K562 (cell line): Measurements from ENCODE around the gene CPOX. TPM values are rescaled to one million over a fixed set of nuclear protein-coding genes. Genes with fewer than 3 reads are reported as not detected.

Source experiments
- ATAC-seq: fragments of 200-7000 bp; cut with Tn5 transposase; 3 replicates; pipeline ENCODE4 v1.9.1; 2020; ENCODE audit warnings: moderate library complexity
- BruUV-seq: library from RNA; stranded (reverse); fragments of 400-500 nt; replicated peaks from 2 replicates; lab custom pipeline; 2021; lab: Mats Ljungman, UMichigan
- CTCF ChIA-PET: fragments of 300-600 bp; formaldehyde crosslinking; extraction: SDS; loops from one replicate; lab custom pipeline; 2021; ENCODE audit warnings: low intra/inter-chr PET ratio; lab: Yijun Ruan, JAX
- POLR2A ChIA-PET: fragments of 300-600, 350-650 bp; sonication (Branson Sonifier 250); formaldehyde crosslinking; extraction: SDS; loops from one replicate; lab custom pipeline; 2021; ENCODE audit warnings: antibody characterized with exemption, inconsistent platforms; lab: Yijun Ruan, JAX
- DNase-seq, 4 experiments: peaks; one replicate each; pipeline versions ENCODE4 v3.0.0 to v3.0.0-alpha.2; 2011 to 2018; ENCODE audit warnings: low spot score in 3 of 4, mixed read lengths in 3 of 4; ENCODE audit errors: extremely low read depth in 1 of 4
- FAIRE-seq: peaks from 2 replicates; lab custom pipeline; 2011; peaks lifted over from hg19 to GRCh38; lab: Jason Lieb, UNC
- H2AFZ ChIP-seq: 2 replicates; pipeline ENCODE4 v1.6.0; 2011; ENCODE audit warnings: low read depth, low read length, control low read depth, inconsistent platforms
- H3K27ac ChIP-seq: fragments of 200-600 bp; 3 replicates; pipeline ENCODE4 v1.8.0; 2011; ENCODE audit warnings: low read depth, mild to moderate bottlenecking, control low read depth, inconsistent platforms, low read length, moderate library complexity, mixed read lengths; ENCODE audit errors: extremely low read depth
- H3K27me3 ChIP-seq, 2 experiments: fragments of 300-600 bp in 1 of 2; 2 replicates in 1 of 2; 3 replicates in 1 of 2; pipeline versions ENCODE4 v1.6.0 to v1.8.0; 2011; ENCODE audit warnings: inconsistent platforms in 2 of 2, low read length in 2 of 2, mild to moderate bottlenecking in 1 of 2, mixed read lengths in 1 of 2, moderate library complexity in 1 of 2; ENCODE audit not compliant: control insufficient read depth in 2 of 2, insufficient read depth in 2 of 2
- H3K36me3 ChIP-seq: fragments of 300-600 bp; 3 replicates; pipeline ENCODE4 v1.8.0; 2011; ENCODE audit warnings: mild to moderate bottlenecking, low read length, inconsistent platforms; ENCODE audit not compliant: control insufficient read depth, insufficient read depth
- H3K4me1 ChIP-seq, 2 experiments: fragments of 200-600 bp in 1 of 2; replicated peaks in 1 of 2; 2 replicates in 1 of 2; 3 replicates in 1 of 2; pipeline versions ENCODE4 v1.5.1 to v1.8.0; 2011; ENCODE audit warnings: inconsistent platforms in 2 of 2, low read length in 2 of 2, mild to moderate bottlenecking in 1 of 2, mixed read lengths in 1 of 2, moderate library complexity in 1 of 2; ENCODE audit not compliant: control insufficient read depth in 2 of 2, insufficient read depth in 2 of 2
- H3K4me2 ChIP-seq: 2 replicates; pipeline ENCODE4 v1.6.1; 2011; ENCODE audit warnings: low read length, control low read depth, inconsistent platforms, mixed read lengths; ENCODE audit not compliant: insufficient read depth
- H3K4me3 ChIP-seq: fragments of 200-600 bp; sonication (generic), shearing (Covaris generic); 2 replicates; pipeline ENCODE4 v1.5.1; 2016; ENCODE audit warnings: control low read depth, inconsistent platforms
- H3K79me2 ChIP-seq: fragments of 200-600 bp; 3 replicates; pipeline ENCODE4 v1.8.0; 2011; ENCODE audit warnings: low read length, inconsistent platforms; ENCODE audit not compliant: control insufficient read depth, insufficient read depth
- H3K9ac ChIP-seq, 2 experiments: 2 replicates each; pipeline versions ENCODE4 v1.6.0 to v1.6.1; 2011; ENCODE audit warnings: low read depth in 2 of 2, low read length in 2 of 2, control low read depth in 1 of 2, inconsistent platforms in 1 of 2, mild to moderate bottlenecking in 1 of 2, mixed read lengths in 1 of 2; ENCODE audit not compliant: insufficient read depth in 1 of 2
- H3K9me1 ChIP-seq: one replicate; pipeline ENCODE4 v1.6.0; 2011; ENCODE audit warnings: inconsistent platforms, mild to moderate bottlenecking, low read length, moderate library complexity; ENCODE audit not compliant: control insufficient read depth, insufficient read depth
- H3K9me3 ChIP-seq: replicated peaks from 2 replicates; pipeline ENCODE4 v1.5.1; 2011; ENCODE audit warnings: low read depth, low read length, inconsistent platforms; ENCODE audit not compliant: control insufficient read depth, insufficient read depth
- H4K20me1 ChIP-seq: replicated peaks from 2 replicates; pipeline ENCODE4 v1.6.1; 2011; ENCODE audit warnings: low read length, inconsistent platforms, mixed read lengths; ENCODE audit not compliant: control insufficient read depth, insufficient read depth
- EP300 ChIP-seq: IDR thresholded peaks from 2 replicates; pipeline ENCODE4 v1.6.1; 2012; ENCODE audit warnings: low read length, improper control_type of control experiment
- PHTF2 ChIP-seq: fragments of 250-450 bp; sonication (Bioruptor Pico); IDR thresholded peaks from 2 replicates; pipeline ENCODE4 v1.5.0; 2021; ENCODE audit warnings: mild to moderate bottlenecking
- POLR3A ChIP-seq: IDR thresholded peaks from 2 replicates; pipeline ENCODE4 v1.6.1; 2011; ENCODE audit warnings: borderline replicate concordance, mild to moderate bottlenecking, moderate library complexity; ENCODE audit not compliant: insufficient read length, insufficient read depth; ENCODE audit errors: extremely low read depth
- YY1 ChIP-seq, 3 experiments: IDR thresholded peaks; 2 replicates each; pipeline ENCODE4 v1.6.1; 2011; ENCODE audit warnings: low read length in 2 of 3, mild to moderate bottlenecking in 2 of 3, moderate library complexity in 2 of 3, borderline replicate concordance in 1 of 3, control low read depth in 1 of 3, low read depth in 1 of 3; ENCODE audit not compliant: insufficient read depth in 3 of 3, insufficient replicate concordance in 2 of 3, control insufficient read depth in 1 of 3, insufficient read length in 1 of 3; ENCODE audit errors: extremely low read depth in 1 of 3
- ZNF311 ChIP-seq: fragments of 250-450 bp; sonication (Bioruptor Pico); IDR thresholded peaks from 2 replicates; pipeline ENCODE4 v1.4.0; 2020; ENCODE audit warnings: mild to moderate bottlenecking, moderate library complexity
- ZNF644 ChIP-seq: fragments of 200-800 bp; sonication (Bioruptor generic); IDR thresholded peaks from 2 replicates; pipeline ENCODE4 v1.6.1; 2016; ENCODE audit warnings: low read depth, missing genetic modification characterization, missing compliant biosample characterization
- WGBS: fragments of 100-300 bp; shearing (Covaris generic); methylation state at CpG from one replicate; pipeline ENCODE4 v1.1.6; 2016; ENCODE audit warnings: low coverage, mixed read lengths; ENCODE audit not compliant: insufficient coverage; ENCODE audit errors: missing lambda C conversion rate; 5-methylcytosine and 5-hydroxymethylcytosine counted together
- in situ Hi-C: fragments of 300-500 bp; cut with MboI; formaldehyde crosslinking; loops from 4 replicates; pipeline ENCODE4 v1.15.0; 2018; ENCODE audit warnings: inconsistent platforms, mixed read lengths
- intact Hi-C: fragments of 100-400 bp; cut with micrococcal nuclease; formaldehyde crosslinking; loops from 2 replicates; pipeline ENCODE4 v1.14.2; 2022
- polyA plus RNA-seq, 8 experiments: library from polyadenylated mRNA; depleted of rRNA in 4 of 8; stranded (reverse) in 5 of 8; unstranded in 3 of 8; fragments of >200 nt; fragmentation: Nextera tagmentation in 2 of 8; fragmentation: Illumina TruSeq in 1 of 8; extraction: Ambion mirVana in 2 of 8; extraction: Trizol in 1 of 8; gene quantifications; 2 replicates each; pipeline versions ENCODE4 v1.2.1 to v1.2.3, GENCODE V29; 2011 to 2014; ENCODE audit warnings: inconsistent platforms in 1 of 8, missing spikeins in 1 of 8
- total RNA-seq, 7 experiments: library from RNA; depleted of rRNA in 6 of 7; stranded (reverse); fragments of >200 nt in 6 of 7; fragmentation: Illumina TruSeq in 2 of 7; extraction: Trizol in 2 of 7; gene quantifications; 2 replicates each; pipeline versions ENCODE4 v1.2.1 to v1.2.3, GENCODE V29; 2011 to 2021; ENCODE audit warnings: low replicate concordance in 1 of 7
- TF ChIP-seq, protein P1 (sequence below): sonication (generic); formaldehyde crosslinking; IDR thresholded peaks from 2 replicates; pipeline ENCODE4 v1.8.1; 2022; ENCODE audit warnings: missing genetic modification reagents
- TF ChIP-seq, protein P2 (sequence below): fragments of 200-400 bp; formaldehyde crosslinking; IDR thresholded peaks from 2 replicates; pipeline ENCODE4 v1.6.1; 2017; ENCODE audit warnings: mild to moderate bottlenecking, low read depth, low read length, moderate library complexity
- TF ChIP-seq, protein P3 (sequence below), 2 experiments: fragments of 450-650 bp; IDR thresholded peaks; 2 replicates each; pipeline ENCODE4 v1.6.1; 2018; ENCODE audit warnings: mild to moderate bottlenecking in 2 of 2, low read depth in 1 of 2; ENCODE audit not compliant: partially characterized antibody in 2 of 2

Gene CPOX
- total and polyA plus RNA-seq, 9 of the 15 experiments (the other 6 are each of a cell fraction or from before 2014, with no cell fraction given): 14.6 to 82.1 (median 24.8) TPM

- H3K27me3 ChIP-seq: no peaks in the 10 kb centered on the region
- intact Hi-C loops: no loop called here
- H3K4me3 ChIP-seq: no peak overlapping the region
- BruUV-seq: no TSS peak
- H3K9me1 ChIP-seq: no peaks in the 10 kb centered on the region
- H3K4me2 ChIP-seq: no peak overlapping the region
- DNase-seq: no peak
- TF ChIP-seq EP300: no peak
- TF ChIP-seq POLR3A: no peak
- no peak for TF ChIP-seq PHTF2 (CRISPR knock-in tag)
- TF ChIP-seq, protein P1, sequence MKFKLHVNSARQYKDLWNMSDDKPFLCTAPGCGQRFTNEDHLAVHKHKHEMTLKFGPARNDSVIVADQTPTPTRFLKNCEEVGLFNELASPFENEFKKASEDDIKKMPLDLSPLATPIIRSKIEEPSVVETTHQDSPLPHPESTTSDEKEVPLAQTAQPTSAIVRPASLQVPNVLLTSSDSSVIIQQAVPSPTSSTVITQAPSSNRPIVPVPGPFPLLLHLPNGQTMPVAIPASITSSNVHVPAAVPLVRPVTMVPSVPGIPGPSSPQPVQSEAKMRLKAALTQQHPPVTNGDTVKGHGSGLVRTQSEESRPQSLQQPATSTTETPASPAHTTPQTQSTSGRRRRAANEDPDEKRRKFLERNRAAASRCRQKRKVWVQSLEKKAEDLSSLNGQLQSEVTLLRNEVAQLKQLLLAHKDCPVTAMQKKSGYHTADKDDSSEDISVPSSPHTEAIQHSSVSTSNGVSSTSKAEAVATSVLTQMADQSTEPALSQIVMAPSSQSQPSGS (CRISPR knock-in tag): no peak
- TF ChIP-seq, protein P2, sequence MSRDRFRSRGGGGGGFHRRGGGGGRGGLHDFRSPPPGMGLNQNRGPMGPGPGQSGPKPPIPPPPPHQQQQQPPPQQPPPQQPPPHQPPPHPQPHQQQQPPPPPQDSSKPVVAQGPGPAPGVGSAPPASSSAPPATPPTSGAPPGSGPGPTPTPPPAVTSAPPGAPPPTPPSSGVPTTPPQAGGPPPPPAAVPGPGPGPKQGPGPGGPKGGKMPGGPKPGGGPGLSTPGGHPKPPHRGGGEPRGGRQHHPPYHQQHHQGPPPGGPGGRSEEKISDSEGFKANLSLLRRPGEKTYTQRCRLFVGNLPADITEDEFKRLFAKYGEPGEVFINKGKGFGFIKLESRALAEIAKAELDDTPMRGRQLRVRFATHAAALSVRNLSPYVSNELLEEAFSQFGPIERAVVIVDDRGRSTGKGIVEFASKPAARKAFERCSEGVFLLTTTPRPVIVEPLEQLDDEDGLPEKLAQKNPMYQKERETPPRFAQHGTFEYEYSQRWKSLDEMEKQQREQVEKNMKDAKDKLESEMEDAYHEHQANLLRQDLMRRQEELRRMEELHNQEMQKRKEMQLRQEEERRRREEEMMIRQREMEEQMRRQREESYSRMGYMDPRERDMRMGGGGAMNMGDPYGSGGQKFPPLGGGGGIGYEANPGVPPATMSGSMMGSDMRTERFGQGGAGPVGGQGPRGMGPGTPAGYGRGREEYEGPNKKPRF: no peak
- TF ChIP-seq ZNF644: no peak
- TF ChIP-seq, protein P3, sequence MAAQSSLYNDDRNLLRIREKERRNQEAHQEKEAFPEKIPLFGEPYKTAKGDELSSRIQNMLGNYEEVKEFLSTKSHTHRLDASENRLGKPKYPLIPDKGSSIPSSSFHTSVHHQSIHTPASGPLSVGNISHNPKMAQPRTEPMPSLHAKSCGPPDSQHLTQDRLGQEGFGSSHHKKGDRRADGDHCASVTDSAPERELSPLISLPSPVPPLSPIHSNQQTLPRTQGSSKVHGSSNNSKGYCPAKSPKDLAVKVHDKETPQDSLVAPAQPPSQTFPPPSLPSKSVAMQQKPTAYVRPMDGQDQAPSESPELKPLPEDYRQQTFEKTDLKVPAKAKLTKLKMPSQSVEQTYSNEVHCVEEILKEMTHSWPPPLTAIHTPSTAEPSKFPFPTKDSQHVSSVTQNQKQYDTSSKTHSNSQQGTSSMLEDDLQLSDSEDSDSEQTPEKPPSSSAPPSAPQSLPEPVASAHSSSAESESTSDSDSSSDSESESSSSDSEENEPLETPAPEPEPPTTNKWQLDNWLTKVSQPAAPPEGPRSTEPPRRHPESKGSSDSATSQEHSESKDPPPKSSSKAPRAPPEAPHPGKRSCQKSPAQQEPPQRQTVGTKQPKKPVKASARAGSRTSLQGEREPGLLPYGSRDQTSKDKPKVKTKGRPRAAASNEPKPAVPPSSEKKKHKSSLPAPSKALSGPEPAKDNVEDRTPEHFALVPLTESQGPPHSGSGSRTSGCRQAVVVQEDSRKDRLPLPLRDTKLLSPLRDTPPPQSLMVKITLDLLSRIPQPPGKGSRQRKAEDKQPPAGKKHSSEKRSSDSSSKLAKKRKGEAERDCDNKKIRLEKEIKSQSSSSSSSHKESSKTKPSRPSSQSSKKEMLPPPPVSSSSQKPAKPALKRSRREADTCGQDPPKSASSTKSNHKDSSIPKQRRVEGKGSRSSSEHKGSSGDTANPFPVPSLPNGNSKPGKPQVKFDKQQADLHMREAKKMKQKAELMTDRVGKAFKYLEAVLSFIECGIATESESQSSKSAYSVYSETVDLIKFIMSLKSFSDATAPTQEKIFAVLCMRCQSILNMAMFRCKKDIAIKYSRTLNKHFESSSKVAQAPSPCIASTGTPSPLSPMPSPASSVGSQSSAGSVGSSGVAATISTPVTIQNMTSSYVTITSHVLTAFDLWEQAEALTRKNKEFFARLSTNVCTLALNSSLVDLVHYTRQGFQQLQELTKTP (IDR thresholded peaks at IDR 0.05; ENCODE audit: low read depth in 1 of 2, partially characterized antibody in 2 of 2): no peak
- TF ChIP-seq ZNF311 (CRISPR knock-in tag): no peak
- no peak for TF ChIP-seq YY1 (IDR thresholded peaks at IDR 0.05; ENCODE audit: borderline replicate concordance in 1 of 3, control insufficient read depth in 1 of 3, extremely low read depth in 1 of 3, insufficient read depth in 3 of 3, insufficient read length in 1 of 3, insufficient replicate concordance in 2 of 3, low read depth in 1 of 3, low read length in 2 of 3)
- no peak overlapping the region for H3K27ac ChIP-seq
- H4K20me1 ChIP-seq: no peaks in the 10 kb centered on the region
- ChIA-PET POLR2A (no interaction called here), CTCF (no interaction called here)
- no peaks in the 10 kb centered on the region for H3K36me3 ChIP-seq
- FAIRE-seq: no peak
- ATAC-seq: no peak
- no peak overlapping the region for H3K9ac ChIP-seq
- in situ Hi-C loops: no loop called here
- H2AFZ ChIP-seq: no peak overlapping the region
- WGBS: 6% methylated on average over 3 of the region's 3 CpGs
- H3K79me2 ChIP-seq: no peaks in the 10 kb centered on the region
- H3K9me3 ChIP-seq: no peaks in the 10 kb centered on the region
- no peaks in the 10 kb centered on the region for H3K4me1 ChIP-seq
These were observed 30.3 kb upstream of the CPOX start for GRCh38 chr3:98623572-98624280.
